Motor neuron (in vitro differentiated cells): ENCODE results near the gene RAB18. TPM values are rescaled to one million over a fixed set of nuclear protein-coding genes. Genes with fewer than 3 reads are reported as not detected.

ENCODE experiments used
- ATAC-seq, 8 experiments: fragments of 200-7000 bp; cut with Tn5 transposase; replicated peaks in 6 of 8; 2 replicates each; pipeline ENCODE4 v1.8.0; 2021; ENCODE audit warnings: mild to moderate bottlenecking in 8 of 8, moderate library complexity in 8 of 8
- H3K27ac ChIP-seq, 2 donors: fragments of 250-450 bp; sonication (Bioruptor Pico); 2 replicates each; pipeline ENCODE4 v1.9.0; 2021; ENCODE audit warnings: antibody characterized with exemption in 2 of 2, mild to moderate bottlenecking in 2 of 2, moderate library complexity in 1 of 2
- H3K4me1 ChIP-seq, 2 donors: fragments of 250-450 bp; sonication (Bioruptor Pico); replicated peaks in 1 of 2; 2 replicates each; pipeline ENCODE4 v1.6.1; 2021; ENCODE audit warnings: antibody characterized with exemption in 2 of 2, mild to moderate bottlenecking in 2 of 2, moderate library complexity in 1 of 2
- H3K4me3 ChIP-seq, 5 donors: fragments of 250-450 bp; sonication (Bioruptor Pico); 2 replicates each; pipeline ENCODE4 v1.9.0; 2021; ENCODE audit warnings: antibody characterized with exemption in 5 of 5, mild to moderate bottlenecking in 5 of 5, moderate library complexity in 4 of 5
- WGBS, 10 experiments: fragments of 450-650 bp; shearing (Covaris generic); methylation state at CpG; one replicate each; pipeline ENCODE4 v1.0.0; 2022; 5-methylcytosine and 5-hydroxymethylcytosine counted together
- in situ Hi-C, 9 experiments: fragments of 400-800 bp; cut with MboI; loops; one replicate each; pipeline ENCODE4 v1.15.0; 2021; ENCODE audit warnings: low sequenced_read_pairs in 9 of 9, low pct_unique_long_range_greater_than_20kb in 2 of 9; ENCODE audit not compliant: unreplicated experiment in 9 of 9
- total RNA-seq, 8 experiments: library from RNA; unstranded; fragments of 300-600 nt; gene quantifications; 2 replicates each; pipeline versions ENCODE4 v1.2.3 to v1.2.4, GENCODE V29; 2022

RAB18 gene
- total RNA-seq, 8 experiments from 2014 or later: 45.5 to 120 (median 68.9) TPM

DNA sequence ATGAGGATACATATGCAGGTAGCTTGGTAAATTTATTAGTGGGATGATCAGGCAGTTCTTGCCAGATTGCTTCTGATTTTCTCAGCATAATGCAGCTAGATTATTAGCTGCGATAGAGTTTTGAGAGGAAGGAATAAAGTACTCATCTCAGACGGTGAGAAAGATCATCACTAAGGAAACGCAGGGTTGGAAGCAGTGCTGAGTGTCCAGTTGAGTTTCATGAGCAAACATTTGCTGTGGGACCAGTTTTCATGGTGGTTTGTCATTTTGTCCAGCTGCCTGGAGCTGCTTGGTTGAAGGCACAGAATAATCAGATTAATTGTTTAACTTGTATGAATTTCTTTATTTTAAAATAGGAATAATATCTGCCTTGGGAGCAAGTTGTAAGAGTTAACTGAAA is 33.1 kb downstream of the RAB18 start:
- no peak overlapping the region for H3K27ac ChIP-seq
- in situ Hi-C loops: no loop called here
- H3K4me1 ChIP-seq: no peaks in the 10 kb centered on the region
- ATAC-seq: peak in 1 of 8 experiments; percentile 43
- H3K4me3 ChIP-seq: no peak overlapping the region
- WGBS, 10 experiments: 60 to 100% (median 82%) methylated on average over 1 to 3 of the region's 3 CpGs; no CpG with 5 or more reads in 3 of the 10 experiments

DNA sequence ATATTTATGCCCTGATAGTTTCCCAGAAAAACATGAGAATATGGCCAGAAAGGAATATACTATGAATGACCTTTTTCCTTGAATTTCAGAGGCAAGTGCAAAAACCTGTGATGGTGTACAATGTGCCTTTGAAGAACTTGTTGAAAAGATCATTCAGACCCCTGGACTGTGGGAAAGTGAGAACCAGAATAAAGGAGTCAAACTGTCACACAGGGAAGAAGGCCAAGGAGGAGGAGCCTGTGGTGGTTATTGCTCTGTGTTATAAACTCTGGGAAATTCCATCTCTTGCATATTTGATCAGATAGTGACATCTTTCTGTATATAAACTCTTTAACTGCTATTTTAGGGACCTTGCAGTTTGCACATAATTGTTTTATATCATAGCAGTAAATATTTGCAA is 33.7 kb downstream of the RAB18 start:
- H3K4me1 ChIP-seq: no peaks in the 10 kb centered on the region
- H3K4me3 ChIP-seq: no peak overlapping the region
- ATAC-seq: peak in 3 of 8 experiments; percentile 13 to 16 (median 15)
- in situ Hi-C loops: no loop called here
- no peak overlapping the region for H3K27ac ChIP-seq

DNA sequence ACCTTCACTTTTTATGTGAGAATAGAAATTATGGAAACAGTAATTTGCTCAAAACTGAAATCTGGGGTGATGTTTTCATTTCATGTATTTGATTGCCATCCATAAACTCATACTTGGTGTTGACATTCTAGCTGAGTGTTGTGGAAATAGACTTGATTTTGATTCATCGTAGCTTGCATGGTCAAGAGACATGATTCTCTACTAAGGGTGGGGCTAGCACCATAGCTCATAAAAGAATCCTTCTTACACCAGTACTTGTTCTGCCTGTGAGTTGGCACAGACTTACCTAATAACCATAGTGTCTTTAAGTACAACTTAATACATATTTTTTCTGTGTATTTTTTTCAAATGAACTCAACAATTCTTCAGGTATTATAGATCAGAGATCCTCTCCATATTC is 36.6 kb downstream of the RAB18 start:
- no peaks in the 10 kb centered on the region for H3K4me1 ChIP-seq
- in situ Hi-C loops: no loop called here
- 83 to 100% (median 90%) methylated on average over 1 of the region's 1 CpG; no CpG with 5 or more reads in 7 of the 10 experiments for WGBS, 10 experiments
- no peak overlapping the region for H3K4me3 ChIP-seq
- H3K27ac ChIP-seq: no peak overlapping the region
- no peak for ATAC-seq

DNA sequence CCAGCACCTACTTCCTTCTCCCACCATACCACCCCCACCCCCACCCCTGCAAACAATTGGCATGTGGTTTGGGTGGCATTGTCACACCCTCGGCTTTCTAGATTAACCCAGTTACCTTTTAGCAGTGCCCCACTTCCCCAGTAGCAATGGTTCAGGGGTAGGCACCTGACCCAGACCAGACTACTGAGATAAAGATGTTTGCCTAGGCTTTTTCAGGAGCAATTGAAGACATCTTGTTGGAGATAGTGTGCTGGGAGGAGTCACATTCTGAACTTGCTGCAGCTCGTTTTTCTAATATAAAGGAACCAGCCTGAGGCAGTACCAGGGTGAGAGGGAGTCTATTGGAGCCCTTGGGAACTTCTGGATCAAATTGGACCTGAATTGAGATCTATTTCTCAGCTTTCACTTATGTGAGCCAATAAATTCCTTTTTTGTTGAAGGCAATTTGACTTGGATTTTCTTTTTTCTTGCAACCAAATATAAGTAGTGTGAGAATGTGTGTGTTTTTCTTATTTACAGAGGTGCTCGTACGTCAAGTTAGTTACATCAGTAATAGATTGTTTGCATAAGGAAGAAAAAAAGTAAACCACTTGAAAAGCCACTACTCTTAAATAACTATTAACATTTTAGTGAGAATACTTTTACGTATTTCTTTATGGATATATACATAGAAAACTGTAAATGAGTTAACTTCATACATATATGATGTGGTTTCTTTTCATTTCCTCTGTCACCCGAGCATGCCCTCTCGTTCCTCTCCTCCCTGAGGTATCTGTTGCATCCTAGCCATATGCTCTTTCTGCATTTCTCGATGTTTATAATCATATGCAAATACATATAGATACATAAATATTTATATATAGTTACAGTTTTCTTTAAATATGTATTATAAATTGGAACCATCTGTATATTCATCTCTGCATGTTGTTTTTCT is 38.0 kb downstream of the RAB18 start:
- no peak overlapping the region for H3K4me3 ChIP-seq
- no peak overlapping the region for H3K27ac ChIP-seq
- peak in 1 of 8 experiments; percentile 76 for ATAC-seq
- in situ Hi-C loops: no loop called here
- no peaks in the 10 kb centered on the region for H3K4me1 ChIP-seq
- 3 to 100% (median 86%) methylated on average over 2 to 8 of the region's 8 CpGs for WGBS, 10 experiments

DNA sequence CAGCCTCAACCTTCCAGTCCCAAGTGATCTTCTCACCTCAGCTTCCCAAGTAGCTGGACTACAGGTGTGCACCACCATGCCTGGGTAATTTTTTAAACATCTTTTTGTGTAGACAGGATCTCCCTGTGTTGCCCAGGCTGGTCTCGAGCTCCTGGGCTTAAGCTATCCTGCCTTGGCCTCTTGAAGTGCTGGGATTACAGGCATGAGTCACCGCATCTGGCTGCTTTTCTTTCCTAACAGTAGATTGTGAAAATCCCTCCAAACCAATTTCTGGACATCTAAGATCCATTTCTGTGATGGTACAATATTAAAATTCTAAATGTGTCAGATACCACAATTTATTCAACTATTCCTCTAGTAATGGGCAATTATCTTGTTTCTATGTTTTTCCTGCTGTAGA is 38.7 kb downstream of the RAB18 start:
- no peak overlapping the region for H3K4me3 ChIP-seq
- WGBS, 10 experiments: 20 to 100% (median 94%) methylated on average over 1 to 2 of the region's 2 CpGs; no CpG with 5 or more reads in 6 of the 10 experiments
- in situ Hi-C loops: no loop called here
- peak in 3 of 8 experiments; percentile 37 to 60 (median 38) for ATAC-seq
- H3K27ac ChIP-seq: no peak overlapping the region
- no peaks in the 10 kb centered on the region for H3K4me1 ChIP-seq

DNA sequence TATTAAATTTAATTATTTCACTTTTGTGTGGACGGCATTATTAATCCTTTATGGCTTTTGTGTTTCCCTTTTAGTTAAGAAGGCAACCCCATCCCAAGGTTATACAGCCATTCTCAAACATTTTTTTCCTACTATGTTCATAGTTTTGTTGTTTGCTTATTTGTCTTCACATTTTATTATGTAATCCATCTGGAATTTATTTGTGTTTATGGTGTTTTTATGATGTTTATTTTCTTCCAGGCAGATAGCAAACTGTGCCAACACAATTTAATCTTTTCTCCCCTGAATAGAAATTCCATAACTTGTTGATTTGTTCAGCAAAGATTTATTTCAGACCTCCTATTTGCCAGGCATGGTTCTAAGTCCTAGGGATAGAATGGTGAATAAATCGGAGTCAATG is 42.9 kb downstream of the RAB18 start:
- Histone ChIP-seq H3K27ac (no peak overlapping the region), H3K4me3 (no peak overlapping the region), H3K4me1 (no peaks in the 10 kb centered on the region)
- 19 to 100% (median 88%) methylated on average over 1 to 2 of the region's 2 CpGs for WGBS, 10 experiments
- in situ Hi-C loops: no loop called here
- ATAC-seq: peak in 1 of 8 experiments; percentile 6

DNA sequence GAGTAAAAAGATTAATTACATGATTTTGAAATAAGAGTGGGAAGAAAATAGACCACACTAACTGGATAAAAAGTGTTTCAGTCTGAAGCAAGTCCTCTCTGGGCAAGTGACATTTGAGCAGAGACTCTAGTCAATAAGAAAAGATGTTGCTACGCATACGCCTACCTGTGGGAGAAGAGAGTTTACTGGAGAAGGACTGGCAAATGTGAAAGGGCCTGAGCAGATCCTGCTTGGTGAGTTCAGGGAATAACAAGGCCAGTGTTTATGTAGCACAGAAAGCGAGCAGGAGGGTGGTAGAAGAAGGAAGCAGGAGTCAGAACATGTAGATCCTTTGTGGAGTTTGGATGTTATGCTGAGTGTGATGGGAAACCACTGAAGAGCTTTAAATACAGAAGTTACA is 43.4 kb downstream of the RAB18 start:
- in situ Hi-C loops: no loop called here
- ATAC-seq: no peak
- no peaks in the 10 kb centered on the region for H3K4me1 ChIP-seq
- WGBS, 10 experiments: 94 to 100% (median 100%) methylated on average over 1 to 3 of the region's 3 CpGs; no CpG with 5 or more reads in 1 of the 10 experiments
- no peak overlapping the region for H3K4me3 ChIP-seq
- no peak overlapping the region for H3K27ac ChIP-seq

DNA sequence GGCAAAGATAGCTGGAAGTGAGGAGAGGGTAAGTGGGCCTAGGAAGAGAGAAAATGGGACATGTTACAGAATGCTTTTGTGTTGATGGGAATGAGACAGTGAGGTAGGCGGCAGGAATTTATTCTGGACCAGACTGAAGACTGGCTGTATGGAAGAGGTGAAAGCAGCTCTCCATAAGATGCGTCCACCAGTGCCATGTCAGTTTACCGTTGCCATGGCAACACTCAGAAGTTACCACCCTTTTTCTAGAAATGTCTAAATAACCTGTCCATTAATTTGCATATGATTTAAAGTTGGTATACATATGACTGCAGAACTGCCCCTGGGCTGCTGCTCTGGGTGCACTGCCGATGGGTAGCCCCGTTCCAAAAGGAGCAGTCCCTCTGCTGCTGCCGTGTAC is 46.7 kb downstream of the RAB18 start:
- Histone ChIP-seq H3K4me3 (no peak overlapping the region), H3K4me1 (no peaks in the 10 kb centered on the region), H3K27ac (no peak overlapping the region)
- ATAC-seq: peak in 6 of 8 experiments; percentile 10 to 38 (median 22)
- WGBS, 10 experiments: 57 to 100% (median 80%) methylated on average over 1 to 5 of the region's 6 CpGs; no CpG with 5 or more reads in 1 of the 10 experiments
- in situ Hi-C loops: loop anchor here in 4 of 9 experiments (25.0 kb wide), 3 partner anchors 186 to 836 kb away; partner anchors contain the start of gene MKX (in 1 of the 4)

DNA sequence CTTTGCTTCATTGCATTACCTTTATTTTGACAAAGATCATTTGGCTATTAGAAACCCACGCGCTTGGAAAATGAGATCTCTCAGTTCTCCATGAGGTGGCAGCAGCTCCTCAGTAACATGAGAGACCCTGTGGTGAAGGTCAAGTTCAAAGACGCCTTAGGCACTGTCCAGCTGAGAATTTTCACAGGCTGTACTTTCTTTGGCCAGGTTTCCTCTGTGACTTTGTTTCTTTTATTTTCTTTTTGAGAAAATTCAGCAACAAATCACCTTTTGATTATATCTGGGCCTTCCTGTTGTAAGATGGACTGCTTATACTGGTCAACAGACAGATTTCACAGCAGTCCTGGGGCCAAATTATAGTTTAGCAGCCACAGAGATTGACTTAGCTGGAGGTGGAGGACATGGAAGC is 54.5 kb downstream of the RAB18 start:
- peak; percentile 37 to 73 (median 52) for ATAC-seq
- in situ Hi-C loops: loop anchor here in 4 of 9 experiments (25.0 kb wide), 3 partner anchors 179 to 829 kb away; partner anchors contain the start of gene MKX (in 1 of the 4)
- Histone ChIP-seq H3K4me3 (no peak overlapping the region), H3K4me1 (no peaks in the 10 kb centered on the region), H3K27ac (no peak overlapping the region)
- 0 to 7% (median 3%) methylated on average over 2 to 3 of the region's 3 CpGs; no CpG with 5 or more reads in 1 of the 10 experiments for WGBS, 10 experiments

DNA sequence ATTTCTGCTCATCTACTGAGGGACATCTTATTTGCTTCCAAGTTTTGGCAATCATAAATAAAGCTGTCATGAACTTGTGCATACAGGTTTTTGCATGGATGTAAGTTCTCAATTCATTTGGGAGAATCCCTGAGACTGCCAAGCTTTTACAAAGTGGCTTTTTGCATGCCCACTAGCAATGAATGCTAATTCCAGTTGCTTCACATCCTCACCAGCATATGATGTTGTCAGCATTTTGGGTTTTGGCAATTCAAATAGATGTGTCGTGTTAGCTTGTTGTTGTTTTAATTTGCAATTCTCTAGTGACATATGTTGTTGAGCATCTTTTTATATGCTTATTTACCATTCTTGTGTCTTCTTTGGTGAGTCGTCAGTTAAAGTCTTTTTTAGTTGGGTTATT is 57.2 kb downstream of the RAB18 start:
- H3K27ac ChIP-seq: no peak overlapping the region
- no peak overlapping the region for H3K4me3 ChIP-seq
- H3K4me1 ChIP-seq: no peaks in the 10 kb centered on the region
- 0 to 69% (median 40%) methylated on average over 1 to 2 of the region's 2 CpGs for WGBS, 10 experiments
- in situ Hi-C loops: loop anchor here in 5 of 9 experiments (10.0 to 25.0 kb wide), 4 partner anchors 93 to 826 kb away; partner anchors contain the start of gene MKX (in 1 of the 5)
- ATAC-seq: peak in 3 of 8 experiments; percentile 90 to 95 (median 91)

DNA sequence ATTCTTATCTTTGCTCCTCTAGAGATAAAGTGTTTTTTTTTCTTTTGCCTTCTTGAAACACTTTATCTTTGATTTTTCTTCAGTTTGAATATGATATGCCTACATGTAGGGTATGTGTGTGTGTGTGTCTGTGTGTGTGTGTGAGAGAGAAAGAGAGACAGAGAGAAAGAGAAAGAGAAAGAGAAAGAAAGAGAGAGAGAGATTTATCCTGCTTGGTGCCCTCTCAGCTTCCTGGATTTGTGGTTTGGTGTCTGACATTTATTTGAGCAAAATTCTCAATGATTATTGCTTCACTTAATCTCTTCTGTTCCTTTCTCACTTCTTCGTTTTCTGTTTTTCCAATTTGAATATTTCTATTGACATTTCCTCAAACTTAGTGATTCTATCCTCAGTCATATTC is 60.3 kb downstream of the RAB18 start:
- ATAC-seq: no peak
- Histone ChIP-seq H3K4me3 (no peak overlapping the region), H3K27ac (no peak overlapping the region), H3K4me1 (no peaks in the 10 kb centered on the region)
- in situ Hi-C loops: loop anchor here in 5 of 9 experiments (10.0 to 25.0 kb wide), 4 partner anchors 90 to 823 kb away; partner anchors contain the start of gene MKX (in 1 of the 5)
- 46 to 100% (median 76%) methylated on average over 1 of the region's 1 CpG for WGBS, 10 experiments

DNA sequence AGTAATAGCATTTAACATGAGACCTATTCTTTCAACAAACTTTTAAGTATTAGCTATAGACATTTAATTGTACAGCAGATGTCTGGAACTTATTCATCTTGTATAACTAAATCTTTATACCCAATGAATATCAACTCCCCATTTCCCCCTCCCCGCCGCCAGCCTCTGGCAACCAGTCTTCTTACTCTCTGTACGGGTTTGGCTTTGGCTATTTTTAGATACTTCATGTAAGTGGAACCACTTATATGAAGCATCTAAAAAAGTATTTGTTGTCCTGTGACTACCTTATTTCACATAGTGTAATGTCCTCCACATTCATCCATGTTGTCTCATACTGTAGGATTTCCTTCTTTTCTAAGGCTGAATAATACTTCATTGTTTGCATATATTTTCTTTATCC is 60.8 kb downstream of the RAB18 start:
- no peak overlapping the region for H3K4me3 ChIP-seq
- no peak for ATAC-seq
- no peaks in the 10 kb centered on the region for H3K4me1 ChIP-seq
- H3K27ac ChIP-seq: no peak overlapping the region
- in situ Hi-C loops: loop anchor here in 5 of 9 experiments (10.0 to 25.0 kb wide), 4 partner anchors 90 to 822 kb away; partner anchors contain the start of gene MKX (in 1 of the 5)
- WGBS, 10 experiments: 60 to 100% (median 83%) methylated on average over 1 to 3 of the region's 3 CpGs; no CpG with 5 or more reads in 1 of the 10 experiments
